Endothelial cell of umbilical vein (primary cell): Measurements from ENCODE around the gene PTPRT. TPM values are rescaled to one million over a fixed set of nuclear protein-coding genes. Genes with fewer than 3 reads are reported as not detected.

Source experiments
- BruUV-seq: library from RNA; stranded (reverse); fragments of 400-500 nt; replicated peaks from 2 replicates; lab custom pipeline; 2021; lab: Mats Ljungman, UMichigan
- CTCF ChIA-PET: fragments of 300-600, 350-600 bp; sonication (Branson Sonifier 250); formaldehyde crosslinking; loops from one replicate; lab custom pipeline; 2021; ENCODE audit warnings: antibody characterized with exemption, inconsistent platforms; lab: Charles Lee
- POLR2A ChIA-PET: fragments of 300-600, 350-600 bp; sonication (Branson Sonifier 250); formaldehyde crosslinking; loops from one replicate; lab custom pipeline; 2021; ENCODE audit warnings: antibody characterized with exemption, inconsistent platforms; lab: Charles Lee
- DNase-seq: peaks from one replicate; pipeline ENCODE4 v3.0.0-alpha.2; 2011; ENCODE audit warnings: low read depth, low spot score
- FAIRE-seq: peaks from 2 replicates; lab custom pipeline; 2011; peaks lifted over from hg19 to GRCh38; lab: Jason Lieb, UNC
- H2AFZ ChIP-seq: 2 replicates; pipeline ENCODE4 v1.6.0; 2012; ENCODE audit warnings: low read depth, low read length, control low read depth, inconsistent platforms
- H3K27ac ChIP-seq: 2 replicates; pipeline ENCODE4 v1.5.1; 2011; ENCODE audit warnings: low read depth, mild to moderate bottlenecking, control low read depth, low read length, moderate library complexity; ENCODE audit not compliant: insufficient read depth
- H3K27me3 ChIP-seq, 2 experiments: 2 replicates each; pipeline versions ENCODE4 v1.6.0 to v1.6.1; 2011; ENCODE audit warnings: low read length in 2 of 2, mixed read lengths in 1 of 2; ENCODE audit not compliant: control insufficient read depth in 2 of 2, insufficient read depth in 2 of 2
- H3K36me3 ChIP-seq, 2 experiments: 2 replicates in 1 of 2; 3 replicates in 1 of 2; pipeline ENCODE4 v1.5.1; 2011; ENCODE audit warnings: low read length in 2 of 2, mild to moderate bottlenecking in 1 of 2, moderate library complexity in 1 of 2; ENCODE audit not compliant: control insufficient read depth in 2 of 2, insufficient read depth in 2 of 2; ENCODE audit errors: extremely low read depth in 1 of 2
- H3K4me1 ChIP-seq: 3 replicates; pipeline ENCODE4 v1.5.1; 2011; ENCODE audit warnings: mild to moderate bottlenecking, low read length; ENCODE audit not compliant: control insufficient read depth, insufficient read depth; ENCODE audit errors: extremely low read depth
- H3K4me2 ChIP-seq: 2 replicates; pipeline ENCODE4 v1.6.1; 2011; ENCODE audit warnings: low read length, control low read depth, mixed read lengths; ENCODE audit not compliant: insufficient read depth
- H3K4me3 ChIP-seq, 3 experiments: fragments of 200-600 bp in 1 of 3; sonication (generic), shearing (Covaris generic) in 1 of 3; replicated peaks in 1 of 3; 2 replicates each; pipeline ENCODE4 v1.5.1; 2011 to 2016; ENCODE audit warnings: control low read depth in 3 of 3, low read length in 3 of 3, mild to moderate bottlenecking in 2 of 3, inconsistent platforms in 1 of 3, low read depth in 1 of 3, moderate library complexity in 1 of 3; ENCODE audit not compliant: insufficient read depth in 1 of 3
- H3K79me2 ChIP-seq: 2 replicates; pipeline ENCODE4 v1.6.0; 2012; ENCODE audit warnings: low read length, inconsistent platforms; ENCODE audit not compliant: control insufficient read depth, insufficient read depth
- H3K9ac ChIP-seq: replicated peaks from 2 replicates; pipeline ENCODE3; 2011; ENCODE audit warnings: low read length, control low read depth; ENCODE audit not compliant: insufficient read depth; ENCODE audit errors: extremely low read depth
- H3K9me1 ChIP-seq: replicated peaks from 3 replicates; pipeline ENCODE4 v1.6.0; 2011; ENCODE audit warnings: mild to moderate bottlenecking, low read length; ENCODE audit not compliant: control insufficient read depth, insufficient read depth; ENCODE audit errors: extremely low read depth
- H3K9me3 ChIP-seq: replicated peaks from 2 replicates; pipeline ENCODE4 v1.5.1; 2012; ENCODE audit warnings: low read length, inconsistent platforms; ENCODE audit not compliant: control insufficient read depth, insufficient read depth
- H4K20me1 ChIP-seq: replicated peaks from 2 replicates; pipeline ENCODE3; 2011; ENCODE audit warnings: mild to moderate bottlenecking, low read length; ENCODE audit not compliant: control insufficient read depth, insufficient read depth; ENCODE audit errors: extremely low read depth
- EZH2 ChIP-seq: IDR thresholded peaks from 2 replicates; pipeline ENCODE4 v1.6.1; 2012; ENCODE audit warnings: borderline replicate concordance, low read depth, mild to moderate bottlenecking, moderate library complexity, low read length, inconsistent platforms; ENCODE audit not compliant: severe bottlenecking
- FOS ChIP-seq: IDR thresholded peaks from 2 replicates; pipeline ENCODE4 v1.6.1; 2011; ENCODE audit warnings: mild to moderate bottlenecking, low read length, moderate library complexity, borderline replicate concordance; ENCODE audit not compliant: insufficient read depth
- GATA2 ChIP-seq: IDR thresholded peaks from 2 replicates; pipeline ENCODE4 v1.7.0; 2011; ENCODE audit warnings: low read depth, mild to moderate bottlenecking, moderate library complexity, mixed read lengths, low read length; ENCODE audit not compliant: insufficient read length, insufficient read depth
- JUN ChIP-seq: IDR thresholded peaks from 2 replicates; pipeline ENCODE4 v1.6.1; 2011; ENCODE audit warnings: borderline replicate concordance, low read depth; ENCODE audit not compliant: insufficient read length, insufficient read depth
- MYC ChIP-seq: IDR thresholded peaks from one replicate; pipeline ENCODE4 v1.6.1; 2011; ENCODE audit warnings: mild to moderate bottlenecking, low read depth, low read length
- POLR2A ChIP-seq: IDR thresholded peaks from 2 replicates; pipeline ENCODE4 v1.6.1; 2012; ENCODE audit warnings: low read depth, mild to moderate bottlenecking, control low read depth, low read length
- POLR2AphosphoS5 ChIP-seq: IDR thresholded peaks from 2 replicates; pipeline ENCODE4 v1.6.1; 2012; ENCODE audit warnings: low read depth, mild to moderate bottlenecking, control low read depth, low read length, moderate library complexity; ENCODE audit not compliant: insufficient read depth
- dilution Hi-C: fragments of 300-500 bp; cut with MboI; formaldehyde crosslinking; loops from one replicate; pipeline ENCODE4 v1.15.0; 2019; ENCODE audit warnings: low sequenced_read_pairs; ENCODE audit not compliant: extremely low pct_ligation_motif_present
- intact Hi-C: fragments of 100-400 bp; cut with micrococcal nuclease; formaldehyde crosslinking; loops from one replicate; pipeline ENCODE4 v1.10.0; 2022
- polyA plus RNA-seq, 4 experiments: library from polyadenylated mRNA; depleted of rRNA in 3 of 4; stranded (reverse) in 3 of 4; unstranded in 1 of 4; fragments of >200 nt; gene quantifications; 2 replicates each; pipeline versions ENCODE4 v1.2.1 to v1.2.3, GENCODE V29; 2011 to 2012; ENCODE audit warnings: missing spikeins in 1 of 4
- total RNA-seq: library from RNA; stranded (reverse); gene quantifications from 2 replicates; pipeline ENCODE4 v1.2.3, GENCODE V29; 2021
- TF ChIP-seq, protein P1 (sequence below): IDR thresholded peaks from 2 replicates; pipeline ENCODE4 v1.6.1; 2011; ENCODE audit not compliant: insufficient read depth, insufficient read length
- TF ChIP-seq, protein P2 (sequence below), 2 donors: IDR thresholded peaks; 1 replicate in 1 of 2; 2 replicates in 1 of 2; pipeline ENCODE4 v1.5.1; 2011; ENCODE audit warnings: low read length in 2 of 2, mild to moderate bottlenecking in 2 of 2, moderate library complexity in 2 of 2, control low read depth in 1 of 2, inconsistent platforms in 1 of 2, low read depth in 1 of 2; ENCODE audit not compliant: insufficient read depth in 1 of 2; ENCODE audit errors: extremely low read depth in 1 of 2

PTPRT gene
- total and polyA plus RNA-seq, 2 donors (not counting 3 experiments of a cell fraction or from before 2014, with no cell fraction given) = not detected

DNA sequence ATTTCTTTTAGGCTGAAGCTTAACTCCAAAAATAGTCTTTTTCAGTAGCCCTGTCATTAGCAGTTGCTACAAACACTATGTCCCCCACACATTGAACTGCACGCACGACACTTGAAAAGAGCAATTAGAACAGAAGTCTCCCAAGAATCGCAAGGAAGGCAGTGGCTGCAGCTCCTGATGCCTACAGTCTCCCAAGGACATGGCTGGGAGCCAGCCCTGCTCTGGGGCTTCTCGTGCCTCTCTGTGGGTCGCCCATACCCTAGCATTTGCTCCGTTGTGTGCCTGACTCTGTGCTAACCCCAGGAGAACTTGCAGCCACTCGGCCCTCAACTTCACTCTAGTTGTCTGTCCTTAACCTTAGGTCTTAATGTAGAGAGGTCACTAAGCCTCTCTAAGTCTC, 454.2 kb downstream of the PTPRT start:
- TF ChIP-seq FOS = no peak
- no peak for TF ChIP-seq GATA2
- TF ChIP-seq MYC = no peak
- TF ChIP-seq POLR2A = no peak
- TF ChIP-seq, protein P1, sequence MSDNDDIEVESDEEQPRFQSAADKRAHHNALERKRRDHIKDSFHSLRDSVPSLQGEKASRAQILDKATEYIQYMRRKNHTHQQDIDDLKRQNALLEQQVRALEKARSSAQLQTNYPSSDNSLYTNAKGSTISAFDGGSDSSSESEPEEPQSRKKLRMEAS = no peak
- no TSS peak for BruUV-seq
- Histone ChIP-seq H3K27me3 (no peaks in the 10 kb centered on the region), H3K9ac (no peak overlapping the region), H4K20me1 (no peaks in the 10 kb centered on the region), H3K36me3 (no peaks in the 10 kb centered on the region), H3K79me2 (no peaks in the 10 kb centered on the region), H3K9me1 (no peaks in the 10 kb centered on the region), H3K4me2 (no peak overlapping the region), H3K27ac (no peak overlapping the region), H3K4me1 (no peaks in the 10 kb centered on the region), H2AFZ (no peak overlapping the region), H3K4me3 (no peak overlapping the region), H3K9me3 (peaks cover 2% of the 10 kb centered on the region)
- no peak for FAIRE-seq
- POLR2A ChIA-PET = no interaction called here
- no peak for DNase-seq
- intact Hi-C loops (no loop called here), dilution Hi-C loops (no loop called here)
- CTCF ChIA-PET = no interaction called here

DNA sequence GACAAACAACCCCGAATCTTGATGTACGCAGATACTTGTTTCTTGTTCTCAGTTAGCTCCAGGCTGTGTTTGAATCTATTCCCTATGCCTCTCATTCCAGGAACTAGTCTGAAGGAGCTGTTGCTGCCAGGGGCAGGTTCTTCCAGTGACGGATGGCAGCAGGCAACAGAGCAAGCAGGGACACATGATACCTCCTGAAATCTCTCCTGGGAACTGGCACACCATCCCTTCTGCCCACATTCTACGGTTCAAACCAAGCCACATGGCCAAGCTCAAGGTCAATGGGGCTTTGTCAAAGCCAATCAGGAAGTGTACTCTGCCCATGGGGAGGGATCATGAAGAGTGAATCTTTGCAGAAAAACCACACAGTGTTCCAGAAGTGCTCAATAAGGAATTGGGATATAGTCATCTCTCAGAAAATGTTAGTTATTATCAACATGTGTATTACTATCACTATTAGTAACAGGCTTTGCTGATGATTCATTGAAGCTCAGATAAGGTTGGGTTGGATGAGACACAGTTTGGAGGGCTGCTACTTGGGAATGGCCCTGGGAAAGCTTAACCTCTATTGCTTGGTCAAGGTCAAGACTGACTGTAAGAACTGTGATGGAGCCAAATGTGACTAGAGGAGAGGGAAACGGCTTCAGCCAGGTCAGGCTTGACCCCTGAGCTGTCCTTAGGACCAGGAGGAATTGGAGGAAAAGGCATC, 454.9 kb downstream of the PTPRT start:
- Histone ChIP-seq H3K27ac (no peak overlapping the region), H3K79me2 (no peaks in the 10 kb centered on the region), H3K27me3 (no peaks in the 10 kb centered on the region), H3K4me2 (no peak overlapping the region), H2AFZ (no peak overlapping the region), H3K4me3 (no peak overlapping the region), H4K20me1 (no peaks in the 10 kb centered on the region), H3K9me3 (peaks cover 2% of the 10 kb centered on the region), H3K9me1 (no peaks in the 10 kb centered on the region), H3K9ac (no peak overlapping the region), H3K36me3 (no peaks in the 10 kb centered on the region), H3K4me1 (no peaks in the 10 kb centered on the region)
- ChIA-PET CTCF (interaction anchor here (1.0 kb wide), 1 partner anchor 12 kb away, joined by 3 read pairs; no protein-coding TSS in a partner anchor), POLR2A (no interaction called here)
- no TSS peak for BruUV-seq
- TF ChIP-seq JUN (no peak), POLR2AphosphoS5 (no peak), GATA2 (no peak), POLR2A (no peak), EZH2 (no peak)
- TF ChIP-seq, protein P2, sequence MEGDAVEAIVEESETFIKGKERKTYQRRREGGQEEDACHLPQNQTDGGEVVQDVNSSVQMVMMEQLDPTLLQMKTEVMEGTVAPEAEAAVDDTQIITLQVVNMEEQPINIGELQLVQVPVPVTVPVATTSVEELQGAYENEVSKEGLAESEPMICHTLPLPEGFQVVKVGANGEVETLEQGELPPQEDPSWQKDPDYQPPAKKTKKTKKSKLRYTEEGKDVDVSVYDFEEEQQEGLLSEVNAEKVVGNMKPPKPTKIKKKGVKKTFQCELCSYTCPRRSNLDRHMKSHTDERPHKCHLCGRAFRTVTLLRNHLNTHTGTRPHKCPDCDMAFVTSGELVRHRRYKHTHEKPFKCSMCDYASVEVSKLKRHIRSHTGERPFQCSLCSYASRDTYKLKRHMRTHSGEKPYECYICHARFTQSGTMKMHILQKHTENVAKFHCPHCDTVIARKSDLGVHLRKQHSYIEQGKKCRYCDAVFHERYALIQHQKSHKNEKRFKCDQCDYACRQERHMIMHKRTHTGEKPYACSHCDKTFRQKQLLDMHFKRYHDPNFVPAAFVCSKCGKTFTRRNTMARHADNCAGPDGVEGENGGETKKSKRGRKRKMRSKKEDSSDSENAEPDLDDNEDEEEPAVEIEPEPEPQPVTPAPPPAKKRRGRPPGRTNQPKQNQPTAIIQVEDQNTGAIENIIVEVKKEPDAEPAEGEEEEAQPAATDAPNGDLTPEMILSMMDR (IDR thresholded peaks at IDR 0.05; ENCODE audit: extremely low read depth in 1 of 2, insufficient read depth in 1 of 2, low read depth in 1 of 2, low read length in 2 of 2) = no peak
- TF ChIP-seq, protein P1 = no peak
- FAIRE-seq (no peak), DNase-seq (no peak)
- intact Hi-C loops = no loop called here
- dilution Hi-C loops = no loop called here
